PC-3 (cell line): ENCODE measurements around the gene MPDZ. TPM values are rescaled to one million over a fixed set of nuclear protein-coding genes. Genes with fewer than 3 reads are reported as not detected.

Experiments used
- ATAC-seq: fragments of 200-7000 bp; cut with Tn5 transposase; 2 replicates; pipeline ENCODE4 v1.9.1; 2020; ENCODE audit warnings: mild to moderate bottlenecking, moderate library complexity
- BruUV-seq: library from RNA; stranded (reverse); fragments of 400-500 nt; replicated peaks from 2 replicates; lab custom pipeline; 2021; lab: Mats Ljungman, UMichigan
- CTCF ChIA-PET: fragments of 300-600 bp; sonication (Branson Sonifier 250); formaldehyde crosslinking; loops from one replicate; lab custom pipeline; 2022; ENCODE audit warnings: antibody characterized with exemption; lab: Charles Lee
- POLR2A ChIA-PET: fragments of 300-600 bp; sonication (Branson Sonifier 250); formaldehyde crosslinking; loops from one replicate; lab custom pipeline; 2022; ENCODE audit warnings: antibody characterized with exemption; ENCODE audit not compliant: unreplicated experiment; lab: Charles Lee
- DNase-seq: peaks from one replicate; pipeline ENCODE4 v3.0.0-alpha.2; 2015
- H2AFZ ChIP-seq: fragments of 300-600 bp; sonication (generic); 2 replicates; pipeline ENCODE4 v1.6.0; 2016; ENCODE audit warnings: antibody characterized with exemption, low read length
- H3F3A ChIP-seq: fragments of 300-600 bp; sonication (generic); one replicate; pipeline ENCODE4 v1.6.0; 2017; ENCODE audit warnings: antibody characterized with exemption, low read length, control low read depth, mild to moderate bottlenecking; ENCODE audit not compliant: unreplicated experiment
- H3K27ac ChIP-seq: fragments of 300-600 bp; sonication (generic); 2 replicates; pipeline ENCODE4 v1.5.1; 2016; ENCODE audit warnings: mild to moderate bottlenecking, low read length
- H3K27me3 ChIP-seq: fragments of 300-600 bp; sonication (generic); 2 replicates; pipeline ENCODE4 v1.6.1; 2016; ENCODE audit warnings: low read length, mixed read lengths
- H3K36me3 ChIP-seq: fragments of 300-600 bp; sonication (generic); 2 replicates; pipeline ENCODE4 v1.6.1; 2016; ENCODE audit warnings: low read depth, mixed run types, low read length, mixed read lengths
- H3K4me1 ChIP-seq: fragments of 300-600 bp; sonication (generic); 2 replicates; pipeline ENCODE4 v1.5.1; 2016; ENCODE audit warnings: low read length; ENCODE audit not compliant: insufficient read depth
- H3K4me2 ChIP-seq: fragments of 300-600 bp; sonication (generic); 2 replicates; pipeline ENCODE4 v1.6.0; 2016; ENCODE audit warnings: low read length
- H3K4me3 ChIP-seq: fragments of 300-600 bp; sonication (generic); 2 replicates; pipeline ENCODE4 v1.5.1; 2016; ENCODE audit warnings: mild to moderate bottlenecking, low read length, mixed read lengths
- H3K79me2 ChIP-seq: fragments of 300-600 bp; sonication (generic); 2 replicates; pipeline ENCODE4 v1.6.1; 2017; ENCODE audit warnings: low read length, mixed read lengths
- H3K9ac ChIP-seq: fragments of 300-600 bp; sonication (generic); 2 replicates; pipeline ENCODE4 v1.6.0; 2016; ENCODE audit warnings: mild to moderate bottlenecking, low read length
- H3K9me2 ChIP-seq: fragments of 300-600 bp; sonication (generic); replicated peaks from 2 replicates; pipeline ENCODE4 v1.6.1; 2016; ENCODE audit warnings: mixed run types, low read length, mixed read lengths
- H3K9me3 ChIP-seq: fragments of 300-600 bp; sonication (generic); 2 replicates; pipeline ENCODE4 v1.6.1; 2016; ENCODE audit warnings: low read length, mixed read lengths
- H4K20me1 ChIP-seq: fragments of 300-600 bp; sonication (generic); 2 replicates; pipeline ENCODE4 v1.6.1; 2016; ENCODE audit warnings: low read length, mixed read lengths
- CTCF ChIP-seq: fragments of 300-600 bp; sonication (generic); conservative IDR thresholded peaks from 2 replicates; pipeline ENCODE4 v1.5.1; 2017; ENCODE audit warnings: antibody characterized with exemption, low read depth, mild to moderate bottlenecking, low read length
- EZH2 ChIP-seq: fragments of 300-600 bp; sonication (generic); IDR thresholded peaks from one replicate; pipeline ENCODE4 v1.6.1; 2017; ENCODE audit warnings: antibody characterized with exemption, mild to moderate bottlenecking, low read length; ENCODE audit not compliant: unreplicated experiment
- EZH2phosphoT487 ChIP-seq: fragments of 300-600 bp; sonication (generic); IDR thresholded peaks from 2 replicates; pipeline ENCODE4 v1.6.1; 2018; ENCODE audit warnings: mild to moderate bottlenecking, antibody characterized with exemption, low read length, borderline replicate concordance
- intact Hi-C: fragments of 100-400 bp; cut with micrococcal nuclease; formaldehyde crosslinking; loops from 2 replicates; pipeline ENCODE4 v1.9.0; 2023
- total RNA-seq: library from RNA; depleted of rRNA; stranded (reverse); fragments of >200 nt; gene quantifications from 2 replicates; pipeline ENCODE4 v1.2.3, GENCODE V29; 2014

The MPDZ gene
- total RNA-seq, 1 experiment from 2014 or later: 6.1 TPM

GRCh38 chr9:13266167-13266566 is 13.3 kb downstream of the MPDZ start:
- no TSS peak for BruUV-seq
- TF ChIP-seq EZH2 (no peak), EZH2phosphoT487 (no peak), CTCF (no peak)
- no peak overlapping the region for H2AFZ ChIP-seq
- CTCF ChIA-PET: no interaction called here
- no peak for ATAC-seq
- H4K20me1 ChIP-seq: no peaks in the 10 kb centered on the region
- no peaks in the 10 kb centered on the region for H3K27me3 ChIP-seq
- no peak overlapping the region for H3K4me2 ChIP-seq
- no peaks in the 10 kb centered on the region for H3K9me3 ChIP-seq
- H3K36me3 ChIP-seq: no peaks in the 10 kb centered on the region
- no peak overlapping the region for H3K4me3 ChIP-seq
- no peak overlapping the region for H3K9ac ChIP-seq
- 0 out of 2 replicates have a peak, but pooled peaks cover 3% of the 10 kb centered on the region for H3K79me2 ChIP-seq
- intact Hi-C loops: no loop called here
- no peaks in the 10 kb centered on the region for H3K9me2 ChIP-seq
- POLR2A ChIA-PET: no interaction called here
- peaks cover 19% of the 10 kb centered on the region for H3K4me1 ChIP-seq
- DNase-seq: no peak
- H3K27ac ChIP-seq: no peak overlapping the region
- H3F3A ChIP-seq: no peaks in the 10 kb centered on the region

GRCh38 chr9:13264788-13265187 is 14.7 kb downstream of the MPDZ start:
- ChIA-PET POLR2A (no interaction called here), CTCF (no interaction called here)
- no peak for TF ChIP-seq EZH2
- TF ChIP-seq CTCF: no peak
- TF ChIP-seq EZH2phosphoT487: no peak
- no peak overlapping the region for H3K4me2 ChIP-seq
- H2AFZ ChIP-seq: no peak overlapping the region
- H3K36me3 ChIP-seq: no peaks in the 10 kb centered on the region
- H4K20me1 ChIP-seq: no peaks in the 10 kb centered on the region
- no peak overlapping the region for H3K27ac ChIP-seq
- no peak overlapping the region for H3K4me3 ChIP-seq
- BruUV-seq: no TSS peak
- H3K9ac ChIP-seq: no peak overlapping the region
- 0 out of 2 replicates have a peak, but pooled peaks cover 3% of the 10 kb centered on the region for H3K79me2 ChIP-seq
- no peak for DNase-seq
- no peaks in the 10 kb centered on the region for H3K27me3 ChIP-seq
- intact Hi-C loops: no loop called here
- H3K4me1 ChIP-seq: peaks cover 19% of the 10 kb centered on the region
- H3F3A ChIP-seq: no peaks in the 10 kb centered on the region
- no peak for ATAC-seq
- H3K9me3 ChIP-seq: no peaks in the 10 kb centered on the region
- no peaks in the 10 kb centered on the region for H3K9me2 ChIP-seq

GRCh38 chr9:13263511-13263910 is 16.0 kb downstream of the MPDZ start:
- no peak overlapping the region for H2AFZ ChIP-seq
- TF ChIP-seq EZH2 (no peak), CTCF (no peak), EZH2phosphoT487 (no peak)
- intact Hi-C loops: no loop called here
- no TSS peak for BruUV-seq
- DNase-seq: no peak
- H3K4me1 ChIP-seq: peaks cover 14% of the 10 kb centered on the region
- no peak overlapping the region for H3K27ac ChIP-seq
- H3K36me3 ChIP-seq: no peaks in the 10 kb centered on the region
- ATAC-seq: no peak
- H3K9ac ChIP-seq: no peak overlapping the region
- ChIA-PET CTCF (no interaction called here), POLR2A (no interaction called here)
- no peaks in the 10 kb centered on the region for H3K9me2 ChIP-seq
- H3K4me2 ChIP-seq: no peak overlapping the region
- H3K4me3 ChIP-seq: no peak overlapping the region
- H4K20me1 ChIP-seq: no peaks in the 10 kb centered on the region
- no peaks in the 10 kb centered on the region for H3K9me3 ChIP-seq
- H3K27me3 ChIP-seq: no peaks in the 10 kb centered on the region
- no peaks in the 10 kb centered on the region for H3K79me2 ChIP-seq
- no peaks in the 10 kb centered on the region for H3F3A ChIP-seq
